C1 segment of cervical spinal cord (tissue), 14 donors: ENCODE measurements around the gene TRIM66.

Experiments
- DNase-seq, 14 donors: peaks; one replicate each; lab custom pipeline; 2025; lab: John Stamatoyannopoulos, UW

TRIM66 gene

DNA sequence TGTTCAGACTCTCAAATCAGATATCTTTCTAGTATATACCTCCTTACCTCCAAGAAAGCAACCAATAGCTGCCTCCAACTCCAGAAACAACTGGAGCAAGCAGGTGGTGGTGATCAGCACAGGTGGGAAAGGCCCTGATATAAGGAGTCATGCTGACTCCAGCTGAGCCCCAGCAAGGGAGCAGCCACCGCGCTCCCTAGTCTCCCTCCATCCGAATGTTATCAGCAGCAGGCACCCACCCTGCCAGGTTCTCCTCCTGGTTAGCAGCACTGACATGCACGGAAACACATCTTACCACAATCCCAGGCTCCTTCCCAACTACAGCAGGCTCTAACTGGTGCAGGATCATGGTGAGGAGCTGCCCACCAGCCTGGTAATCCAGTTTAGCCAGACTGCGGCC, 69.9 kb downstream of the TRIM66 start:
- DNase-seq = no peak

GRCh38 chr11:8610532-8611116, 71.8 kb downstream of the TRIM66 start:
- no peak for DNase-seq

- no peak for DNase-seq
These were observed 73.8 kb downstream of the TRIM66 start for GRCh38 chr11:8608652-8609051.

DNA sequence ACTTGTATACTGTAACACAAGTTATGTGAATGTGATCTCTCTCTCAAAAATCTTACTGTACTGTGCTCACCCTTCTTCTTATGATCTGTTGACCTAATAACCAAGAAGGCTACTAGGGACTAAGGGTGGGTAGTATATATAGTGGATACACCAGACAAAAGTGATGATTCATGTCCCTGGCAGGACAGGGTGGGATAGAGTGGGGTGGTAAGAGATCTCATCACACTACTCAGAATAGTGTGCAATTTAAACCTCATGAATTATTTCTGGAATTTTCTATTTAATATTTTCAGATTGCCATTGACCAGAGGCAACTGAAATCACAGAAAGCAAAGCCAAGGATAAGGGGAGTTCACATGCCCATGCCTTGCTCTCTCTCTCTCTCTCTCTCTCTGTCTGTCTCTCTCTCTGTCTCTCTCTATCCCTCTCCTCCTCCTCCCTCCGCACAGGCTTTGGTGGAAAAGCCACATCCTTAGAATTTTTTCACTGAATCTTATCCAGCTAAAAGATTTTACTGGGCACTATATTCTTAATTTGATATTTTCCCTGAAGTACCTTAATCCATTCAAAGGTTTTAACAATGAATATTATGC, 76.4 kb downstream of the TRIM66 start:
- no peak for DNase-seq

DNA sequence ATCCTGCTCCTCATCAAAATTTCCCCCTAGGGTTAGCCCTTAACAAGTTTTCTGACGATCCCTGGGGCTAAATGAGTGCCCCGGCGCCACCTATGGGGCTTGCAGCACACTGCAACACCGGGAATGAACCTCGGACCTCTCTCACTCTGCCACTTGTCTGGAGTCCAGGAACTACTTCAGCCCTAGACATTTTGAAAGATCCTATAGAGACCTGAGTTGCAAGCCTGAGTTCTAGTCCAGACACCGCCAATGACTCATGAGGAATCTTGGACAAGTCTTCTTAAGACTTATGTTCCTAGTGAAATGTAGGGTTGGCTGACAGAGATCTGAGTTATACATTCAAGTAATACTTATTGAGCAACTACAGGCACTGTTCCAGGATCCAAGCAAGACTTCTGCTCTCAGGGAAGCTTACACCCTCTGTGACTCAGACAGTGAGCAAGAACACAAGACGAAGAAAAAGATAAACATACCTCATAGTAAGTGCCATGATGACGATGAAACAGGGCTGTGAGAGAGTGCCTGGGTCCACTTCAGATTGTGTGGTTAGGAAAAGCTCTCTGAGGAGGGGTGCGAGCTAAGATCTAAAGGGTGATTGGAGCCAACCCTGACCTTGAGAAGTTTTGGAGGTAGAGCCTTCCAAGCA, 78.3 kb downstream of the TRIM66 start:
- no peak for DNase-seq

GRCh38 chr11:8603696-8604077, 78.8 kb downstream of the TRIM66 start:
- DNase-seq = no peak

DNA sequence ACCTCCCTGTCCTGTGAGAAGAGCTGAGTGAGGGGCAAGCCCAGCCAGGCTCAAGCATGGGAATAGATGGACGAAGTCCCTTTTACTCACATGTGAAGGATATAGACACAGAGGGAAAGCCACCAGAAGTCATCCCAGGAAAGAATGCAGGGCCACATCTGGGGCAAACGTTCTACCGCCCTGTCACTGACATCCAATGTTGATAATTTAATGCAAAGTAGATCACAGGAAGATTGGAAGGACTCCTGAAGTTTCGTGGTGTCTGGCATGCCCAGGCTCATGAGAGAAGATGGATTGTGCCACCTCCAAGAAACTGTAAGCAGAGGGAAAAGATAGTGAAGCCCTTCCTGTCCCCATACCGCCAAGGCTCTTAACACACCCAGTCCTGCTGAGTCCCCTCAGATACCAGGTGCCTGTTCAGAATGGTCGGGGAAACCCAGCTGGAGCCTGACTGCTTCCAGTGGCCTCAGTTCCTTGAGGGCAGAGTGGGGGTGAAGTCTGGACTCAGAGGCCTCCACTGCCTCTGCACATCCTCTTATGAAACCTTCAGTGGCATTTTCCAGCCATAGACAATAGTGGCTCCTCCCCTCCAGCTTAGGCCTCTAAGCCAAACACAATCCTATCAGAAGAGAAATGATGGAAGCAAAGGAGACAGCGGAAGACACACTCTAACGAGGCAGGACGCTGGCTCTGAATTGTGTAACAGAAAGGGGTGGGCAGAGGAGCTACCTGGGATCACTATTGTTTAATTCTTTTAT, 80.9 kb downstream of the TRIM66 start:
- no peak for DNase-seq

DNA sequence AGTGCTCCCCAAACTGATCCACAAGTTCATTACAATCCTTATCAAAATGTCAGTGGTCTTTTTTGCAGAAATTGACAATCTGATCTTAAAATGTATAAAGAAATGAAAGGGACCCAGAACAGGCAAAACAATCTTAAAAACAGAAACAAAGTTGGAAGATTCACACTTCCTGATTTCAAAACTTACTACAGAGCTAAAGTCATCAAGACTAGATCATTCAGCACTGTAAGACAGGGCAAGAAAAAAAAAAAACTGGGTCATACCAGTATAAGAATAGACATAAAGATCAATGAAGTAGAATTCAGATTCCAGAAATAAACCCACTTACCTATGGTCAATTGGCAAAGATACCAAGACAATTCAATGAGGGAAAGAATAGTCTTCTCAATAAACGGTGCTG, 84.0 kb downstream of the TRIM66 start:
- no peak for DNase-seq

- DNase-seq = no peak
These were observed 85.3 kb downstream of the TRIM66 start for GRCh38 chr11:8597182-8597581.

- DNase-seq = no peak
These were observed 85.9 kb downstream of the TRIM66 start for GRCh38 chr11:8596504-8597046.

DNA sequence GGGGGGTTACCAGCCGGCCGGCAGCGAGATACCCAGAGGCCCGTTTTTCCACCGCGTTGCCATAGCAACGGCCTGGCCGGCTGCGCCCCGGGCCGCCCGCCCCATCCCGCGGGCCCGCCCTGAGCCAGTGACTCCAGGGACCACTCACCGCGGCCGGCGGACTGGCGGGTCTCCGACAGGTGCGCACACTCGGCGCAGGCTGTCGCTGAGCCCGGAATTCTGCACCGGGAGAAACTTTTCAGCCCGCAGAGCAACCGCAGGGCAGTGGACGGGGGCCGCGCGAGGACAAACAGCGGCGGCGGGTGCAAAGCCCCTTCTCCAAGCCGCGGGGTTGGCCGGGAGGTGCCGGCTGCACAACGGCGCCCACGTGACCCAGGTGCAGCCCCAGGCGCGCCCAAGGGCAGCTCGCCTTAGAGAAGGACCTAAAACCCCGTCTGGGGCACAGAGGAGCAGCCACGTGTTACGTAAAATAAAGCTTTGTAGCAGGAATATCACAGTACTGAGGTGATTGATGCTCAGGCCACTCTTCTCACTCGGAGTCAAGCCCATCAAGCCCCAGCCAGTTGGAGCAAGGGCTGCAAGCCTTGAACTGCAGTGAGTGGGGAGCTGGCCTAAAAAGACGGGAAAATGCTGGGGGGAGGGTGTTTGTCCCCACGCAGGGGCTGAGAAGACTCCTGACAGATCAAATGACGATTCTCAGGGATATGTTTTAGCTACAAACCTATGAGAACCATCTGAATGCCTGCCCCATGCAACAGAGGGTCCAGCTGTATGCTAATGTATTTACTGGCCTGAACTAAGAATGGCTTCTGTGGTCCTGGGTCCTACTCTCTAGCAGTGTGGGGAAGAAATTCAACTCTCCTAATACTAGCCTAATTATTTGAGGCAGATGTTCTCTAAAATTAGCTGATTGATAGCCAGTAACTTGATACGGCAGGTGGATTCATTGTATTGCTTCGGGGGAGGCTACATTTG, 88.2 kb downstream of the TRIM66 start, which contains the start of gene STK33:
Gene STK33 (minus strand): TSS at position 294 of the 975 bp plus-strand sequence. CDS start 119,323 bp downstream, outside the sequence.
- peak in 6 of 14 donors; percentile 6 to 59 (median 40) for DNase-seq

DNA sequence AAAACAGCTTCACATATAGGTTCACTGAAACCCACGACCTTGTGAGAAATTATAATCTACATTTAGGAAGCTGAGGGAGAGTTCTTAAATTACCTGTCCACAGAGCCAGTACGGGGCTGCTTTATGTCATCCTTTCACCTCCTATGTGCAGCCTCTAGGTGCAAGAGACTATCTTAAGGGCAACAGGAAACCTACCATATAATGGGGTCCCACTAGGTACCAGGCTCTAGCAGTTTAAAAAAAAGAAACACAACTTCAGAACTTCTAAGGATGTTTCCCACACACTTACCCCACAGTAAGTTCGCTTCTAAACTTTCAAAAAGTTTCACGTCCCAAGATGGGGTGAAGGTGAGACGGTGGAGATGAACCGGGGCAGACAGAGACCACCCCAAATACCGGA, 89.0 kb downstream of the TRIM66 start:
- no peak for DNase-seq

GRCh38 chr11:8587915-8588314, 94.5 kb downstream of the TRIM66 start:
- no peak for DNase-seq

GRCh38 chr11:8586805-8587204, 95.7 kb downstream of the TRIM66 start:
- no peak for DNase-seq

GRCh38 chr11:8586184-8586583, 96.3 kb downstream of the TRIM66 start:
- no peak for DNase-seq

DNA sequence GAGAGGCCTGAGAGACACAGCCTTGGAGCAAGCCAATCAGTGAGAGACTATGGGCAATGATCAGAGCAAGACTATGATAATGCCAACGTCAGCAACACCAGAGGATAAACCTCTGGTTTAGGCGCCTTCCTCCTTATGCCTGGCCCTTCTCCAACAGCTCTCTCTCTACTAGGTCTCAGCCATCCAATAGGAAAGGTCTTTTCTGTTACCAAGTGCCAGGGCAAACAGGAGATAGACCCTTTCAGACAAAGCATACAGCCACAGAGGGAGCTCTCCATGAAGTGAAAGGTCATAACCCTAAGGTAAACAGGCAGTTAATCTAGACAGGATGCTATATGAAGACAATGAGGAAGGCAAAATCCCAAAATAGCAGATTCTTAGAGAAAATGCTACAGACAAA, 98.0 kb downstream of the TRIM66 start:
- DNase-seq = no peak

- DNase-seq = no peak
These were observed 98.4 kb downstream of the TRIM66 start for GRCh38 chr11:8584082-8584481.

DNA sequence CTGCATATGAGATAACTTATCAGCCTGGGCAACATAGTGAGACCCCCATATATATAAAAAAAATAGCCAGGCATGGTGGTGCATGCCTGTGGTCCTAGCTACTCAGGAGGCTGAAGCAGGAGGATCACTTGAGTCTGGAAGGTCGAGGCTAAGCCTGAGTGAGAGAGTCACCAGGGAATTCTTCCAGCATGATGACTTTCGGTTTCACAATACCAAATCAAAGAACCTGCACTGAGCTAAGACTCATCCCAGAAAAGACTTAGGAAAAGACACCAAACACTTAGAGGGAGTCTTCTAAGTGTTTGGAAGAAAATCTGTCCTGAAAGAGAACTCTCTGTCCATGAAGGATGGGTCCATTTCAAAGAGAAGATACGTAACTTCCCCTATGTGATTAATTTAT, 101.2 kb downstream of the TRIM66 start:
- no peak for DNase-seq

DNA sequence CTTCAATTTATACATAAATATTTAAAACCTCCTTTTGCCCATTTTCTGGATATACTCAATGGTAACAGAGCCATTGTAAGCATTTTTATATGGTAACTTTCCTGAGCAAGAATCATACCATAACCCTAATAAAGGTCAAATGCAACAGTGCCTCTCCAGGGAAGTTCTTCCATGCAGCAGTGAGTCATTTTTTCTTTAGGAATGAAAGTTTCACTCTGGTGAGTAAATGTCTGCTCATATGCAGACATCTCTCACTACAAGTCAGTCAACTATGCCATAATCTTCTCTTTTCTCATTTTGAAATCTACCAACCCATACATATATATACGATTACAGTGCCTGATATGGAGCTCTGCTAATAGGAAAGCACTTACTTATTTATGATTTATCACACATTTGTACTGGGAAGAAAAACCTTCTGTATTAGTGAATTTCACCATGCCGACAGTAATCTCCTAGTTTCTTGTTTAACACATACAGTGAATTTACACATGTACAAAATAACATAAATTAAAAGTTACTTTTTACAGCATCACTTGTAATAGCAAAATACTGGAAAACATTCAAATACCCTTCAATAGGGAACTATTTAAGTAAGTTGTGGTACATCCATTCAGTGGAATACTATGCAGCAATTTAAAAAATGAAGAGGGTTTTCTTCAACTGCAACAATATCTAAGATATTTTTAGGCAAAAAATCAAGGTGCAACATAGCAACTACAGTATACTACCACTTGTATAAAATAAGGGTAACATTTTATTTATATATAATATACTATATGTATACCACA, 104.5 kb downstream of the TRIM66 start:
- DNase-seq = no peak

DNA sequence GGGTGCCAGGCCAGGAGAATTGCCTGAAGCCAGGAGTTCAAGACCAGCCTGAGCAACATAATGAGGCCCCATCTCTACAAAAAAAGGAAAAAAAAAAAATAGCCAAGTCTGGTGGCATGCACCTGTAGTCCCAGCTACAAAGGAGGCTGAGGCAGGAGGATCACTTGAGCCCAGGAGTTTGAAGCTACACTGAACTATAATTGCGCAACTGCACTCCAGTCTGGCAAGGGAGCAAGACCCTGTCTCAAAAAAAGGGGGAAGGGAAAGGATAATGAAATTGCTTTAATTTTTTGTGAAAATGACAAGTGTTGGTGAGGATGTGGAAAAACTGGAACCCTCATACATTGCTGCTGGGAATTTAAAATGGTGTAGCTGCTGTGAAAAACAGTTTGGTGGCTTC, 107.7 kb downstream of the TRIM66 start:
- no peak for DNase-seq
